Glutamatergic neuron (in vitro differentiated cells): Measurements from ENCODE around the gene NEMP1. TPM values are rescaled to one million over a fixed set of nuclear protein-coding genes. Genes with fewer than 3 reads are reported as not detected.
"Not testable (repeated sequence)": the region's sequence is repeated elsewhere in the genome, so short reads cannot be mapped to it uniquely, and the experiment has no call there.

Experiments used
- DNase-seq: peaks from one replicate; pipeline ENCODE4 v3.0.0; 2022
- H3K27ac Mint-ChIP-seq: one replicate; pipeline ENCODE4 v1.8.0; 2020; ENCODE audit warnings: mild to moderate bottlenecking, mixed read lengths, inconsistent platforms; ENCODE audit not compliant: unreplicated experiment
- H3K27me3 Mint-ChIP-seq: one replicate; pipeline ENCODE4 v1.8.0; 2020; ENCODE audit warnings: mild to moderate bottlenecking, moderate library complexity, mixed read lengths, inconsistent platforms; ENCODE audit not compliant: unreplicated experiment
- H3K36me3 Mint-ChIP-seq: one replicate; pipeline ENCODE4 v1.8.0; 2020; ENCODE audit warnings: mild to moderate bottlenecking, mixed read lengths, inconsistent platforms; ENCODE audit not compliant: unreplicated experiment
- H3K4me1 Mint-ChIP-seq: one replicate; pipeline ENCODE4 v1.8.0; 2020; ENCODE audit warnings: mild to moderate bottlenecking, low read depth, mixed read lengths, inconsistent platforms; ENCODE audit not compliant: unreplicated experiment
- H3K4me3 Mint-ChIP-seq: one replicate; pipeline ENCODE4 v1.8.0; 2020; ENCODE audit warnings: mild to moderate bottlenecking, mixed read lengths, inconsistent platforms; ENCODE audit not compliant: unreplicated experiment
- H3K9me3 Mint-ChIP-seq: one replicate; pipeline ENCODE4 v1.8.0; 2020; ENCODE audit warnings: mild to moderate bottlenecking, moderate library complexity, mixed read lengths, inconsistent platforms; ENCODE audit not compliant: unreplicated experiment
- total RNA-seq: library from RNA; stranded (reverse); fragmentation: NEBNext Ultra II Directional; extraction: Animal tissue kit (Norgen Biotek cat#: 25700); gene quantifications from one replicate; pipeline ENCODE4 v1.2.1, GENCODE V29; 2021; ENCODE audit not compliant: unreplicated experiment
- TF ChIP-seq, protein P1 (sequence below): fragments of 200-600 bp; sonication (generic); IDR thresholded peaks from one replicate; pipeline ENCODE4 v1.5.0; 2021; ENCODE audit not compliant: partially characterized antibody, unreplicated experiment

NEMP1 gene
- total RNA-seq, 1 donor from 2014 or later = 11.5 TPM

DNA sequence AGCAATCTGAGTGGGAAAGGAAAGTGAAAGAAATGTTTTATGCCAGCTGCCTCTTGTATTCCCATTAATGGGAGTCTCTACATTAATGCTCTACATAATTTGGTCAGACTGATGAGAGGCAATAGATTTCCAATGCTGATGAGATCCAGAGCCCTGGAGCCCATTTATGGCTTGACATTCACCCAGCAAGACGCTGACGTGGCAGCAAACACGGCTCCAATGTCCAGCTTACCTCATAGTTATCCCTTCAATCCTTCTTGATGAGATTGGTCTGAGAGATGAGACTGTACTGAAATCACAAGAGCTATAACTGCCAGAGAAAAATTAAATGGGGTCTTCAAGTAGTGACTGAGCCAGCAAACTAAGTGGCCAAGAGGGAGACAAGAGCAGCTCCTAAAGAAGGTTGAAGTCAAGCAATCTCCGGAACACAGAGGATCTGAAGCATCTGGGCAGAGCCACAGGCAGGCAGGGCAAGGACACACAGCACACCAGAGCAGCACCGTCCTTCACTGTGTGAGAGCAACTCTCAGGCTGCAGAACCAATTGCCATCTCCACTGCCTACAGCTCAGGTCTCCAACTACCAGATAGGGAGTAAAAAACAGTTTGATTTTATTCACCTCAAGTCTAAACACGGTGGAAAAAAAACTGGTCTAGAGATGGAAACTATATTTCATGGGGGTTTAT lies 21.4 kb downstream of the NEMP1 start:
- TF ChIP-seq, protein P1, sequence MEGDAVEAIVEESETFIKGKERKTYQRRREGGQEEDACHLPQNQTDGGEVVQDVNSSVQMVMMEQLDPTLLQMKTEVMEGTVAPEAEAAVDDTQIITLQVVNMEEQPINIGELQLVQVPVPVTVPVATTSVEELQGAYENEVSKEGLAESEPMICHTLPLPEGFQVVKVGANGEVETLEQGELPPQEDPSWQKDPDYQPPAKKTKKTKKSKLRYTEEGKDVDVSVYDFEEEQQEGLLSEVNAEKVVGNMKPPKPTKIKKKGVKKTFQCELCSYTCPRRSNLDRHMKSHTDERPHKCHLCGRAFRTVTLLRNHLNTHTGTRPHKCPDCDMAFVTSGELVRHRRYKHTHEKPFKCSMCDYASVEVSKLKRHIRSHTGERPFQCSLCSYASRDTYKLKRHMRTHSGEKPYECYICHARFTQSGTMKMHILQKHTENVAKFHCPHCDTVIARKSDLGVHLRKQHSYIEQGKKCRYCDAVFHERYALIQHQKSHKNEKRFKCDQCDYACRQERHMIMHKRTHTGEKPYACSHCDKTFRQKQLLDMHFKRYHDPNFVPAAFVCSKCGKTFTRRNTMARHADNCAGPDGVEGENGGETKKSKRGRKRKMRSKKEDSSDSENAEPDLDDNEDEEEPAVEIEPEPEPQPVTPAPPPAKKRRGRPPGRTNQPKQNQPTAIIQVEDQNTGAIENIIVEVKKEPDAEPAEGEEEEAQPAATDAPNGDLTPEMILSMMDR = no peak
- H3K9me3 Mint-ChIP-seq = no peaks in the 10 kb centered on the region
- H3K36me3 Mint-ChIP-seq = no peaks in the 10 kb centered on the region
- no peaks in the 10 kb centered on the region for H3K27me3 Mint-ChIP-seq
- no peak for DNase-seq
- no peak overlapping the region for H3K4me3 Mint-ChIP-seq
- H3K4me1 Mint-ChIP-seq = peaks cover 2% of the 10 kb centered on the region
- H3K27ac Mint-ChIP-seq = no peak overlapping the region

DNA sequence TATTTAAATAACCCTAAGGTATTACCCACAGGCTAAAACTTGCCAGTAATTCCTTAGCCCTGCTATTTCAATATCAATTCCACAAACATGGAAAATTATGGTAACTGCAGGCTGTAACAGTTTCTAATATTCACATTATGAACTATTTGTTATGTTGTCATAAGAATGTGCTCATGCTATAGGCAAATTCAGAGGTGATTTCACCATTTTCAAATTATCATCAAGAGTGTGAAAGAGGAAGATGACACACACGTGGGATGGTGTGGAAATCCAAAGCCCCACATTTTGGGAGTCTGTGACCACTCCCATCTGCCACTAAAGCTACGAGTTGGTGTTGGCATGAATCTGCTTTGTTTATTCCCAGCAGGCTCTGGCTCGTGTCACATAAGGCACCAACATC lies 22.8 kb downstream of the NEMP1 start:
- no peak overlapping the region for H3K4me3 Mint-ChIP-seq
- H3K27me3 Mint-ChIP-seq = no peaks in the 10 kb centered on the region
- TF ChIP-seq, protein P1 = no peak
- H3K27ac Mint-ChIP-seq = no peak overlapping the region
- no peaks in the 10 kb centered on the region for H3K36me3 Mint-ChIP-seq
- H3K4me1 Mint-ChIP-seq = peaks cover 2% of the 10 kb centered on the region
- no peak for DNase-seq
- no peaks in the 10 kb centered on the region for H3K9me3 Mint-ChIP-seq

DNA sequence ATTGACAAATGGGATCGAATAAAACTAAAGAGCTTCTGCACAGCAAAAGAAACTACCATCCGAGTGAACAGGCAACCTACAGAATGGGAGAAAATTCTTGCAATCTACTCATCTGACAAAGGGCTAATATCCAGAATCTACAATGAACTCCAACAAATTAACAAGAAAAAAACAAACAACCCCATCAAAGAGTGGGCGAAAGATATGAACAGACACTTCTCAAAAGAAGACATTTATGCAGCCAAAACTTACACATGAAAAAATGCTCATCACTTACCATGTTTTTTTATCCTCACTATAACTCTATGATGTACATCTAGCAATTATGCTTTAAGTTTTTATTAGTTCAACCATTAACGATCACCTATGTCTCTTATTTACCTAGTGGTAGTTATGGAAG lies 24.7 kb downstream of the NEMP1 start:
- H3K4me1 Mint-ChIP-seq, H3K9me3 Mint-ChIP-seq, H3K4me3 Mint-ChIP-seq, H3K27me3 Mint-ChIP-seq, H3K36me3 Mint-ChIP-seq, H3K27ac Mint-ChIP-seq, DNase-seq: not testable (repeated sequence)

DNA sequence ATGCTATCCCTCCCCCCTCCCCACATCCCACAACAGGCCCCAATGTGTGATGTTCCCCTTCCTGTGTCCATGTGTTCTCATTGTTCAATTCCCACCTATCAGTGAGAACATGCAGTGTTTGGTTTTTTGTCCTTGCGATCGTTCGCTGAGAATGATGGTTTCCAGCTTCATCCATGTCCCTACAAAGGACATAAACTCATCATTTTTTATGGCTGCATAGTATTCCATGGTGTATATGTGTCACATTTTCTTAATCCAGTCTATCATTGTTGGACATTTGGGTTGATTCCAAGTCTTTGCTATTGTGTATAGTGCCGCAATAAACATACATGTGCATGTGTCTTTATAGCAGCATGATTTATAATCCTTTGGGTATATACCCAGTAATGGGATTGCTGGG lies 25.4 kb downstream of the NEMP1 start:
- not testable (repeated sequence) for H3K27me3 Mint-ChIP-seq, H3K9me3 Mint-ChIP-seq, H3K27ac Mint-ChIP-seq, H3K36me3 Mint-ChIP-seq, DNase-seq, H3K4me1 Mint-ChIP-seq, H3K4me3 Mint-ChIP-seq

DNA sequence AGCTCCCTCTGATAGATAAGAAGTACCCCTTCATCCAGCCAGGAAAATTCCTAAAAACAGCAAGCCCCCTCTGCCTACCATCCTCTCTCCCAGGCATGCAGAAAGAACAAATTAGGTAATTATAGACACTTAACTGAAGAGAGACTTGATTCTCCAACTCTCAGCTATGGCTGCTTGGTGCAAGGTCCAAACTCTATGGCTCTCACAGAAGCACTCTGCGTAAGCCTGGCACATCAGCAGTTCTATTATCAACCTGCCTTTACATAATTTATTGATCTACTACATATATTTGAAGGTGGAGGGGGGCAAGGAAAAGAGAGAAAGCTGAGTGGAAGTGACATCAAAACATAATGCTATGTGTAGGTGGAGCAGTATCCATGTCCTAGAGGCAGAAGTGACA lies 27.6 kb downstream of the NEMP1 start:
- peaks cover 2% of the 10 kb centered on the region for H3K4me1 Mint-ChIP-seq
- H3K4me3 Mint-ChIP-seq = no peak overlapping the region
- H3K27me3 Mint-ChIP-seq = no peaks in the 10 kb centered on the region
- DNase-seq = no peak
- TF ChIP-seq, protein P1 = no peak
- H3K36me3 Mint-ChIP-seq = no peaks in the 10 kb centered on the region
- no peaks in the 10 kb centered on the region for H3K9me3 Mint-ChIP-seq
- no peak overlapping the region for H3K27ac Mint-ChIP-seq

DNA sequence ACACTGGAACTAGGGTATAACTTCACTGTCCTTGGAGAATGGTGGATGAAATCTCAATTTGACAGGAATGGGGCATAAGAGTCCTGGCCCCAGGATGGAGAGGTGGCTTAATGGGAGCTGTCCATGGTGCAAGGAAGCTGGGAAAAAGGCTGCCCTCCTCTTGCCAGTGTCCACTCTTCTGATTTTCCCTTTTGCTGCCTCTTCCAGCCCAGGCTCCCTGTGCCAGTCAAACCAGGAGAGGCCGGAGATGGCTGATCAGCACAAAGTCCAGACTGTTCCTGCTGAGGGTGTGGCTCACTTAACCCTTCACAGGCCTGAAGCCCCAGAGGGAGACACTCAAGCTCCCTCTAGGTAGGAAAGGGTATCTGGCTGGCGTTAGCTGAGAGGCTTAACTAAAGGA lies 28.7 kb downstream of the NEMP1 start, which contains the start of gene MYO1A:
Gene MYO1A (minus strand): TSS at position 240 of the 400 bp plus-strand sequence. CDS start 1,806 bp downstream, outside the sequence.
- H3K36me3 Mint-ChIP-seq = no peaks in the 10 kb centered on the region
- H3K9me3 Mint-ChIP-seq = no peaks in the 10 kb centered on the region
- H3K27ac Mint-ChIP-seq = no peak within 1 kb of the TSS
- TF ChIP-seq, protein P1 = no peak
- no peaks in the 10 kb centered on the region for H3K27me3 Mint-ChIP-seq
- no peak for DNase-seq
- H3K4me3 Mint-ChIP-seq = no peak within 1 kb of the TSS
- no peaks in the 10 kb centered on the region for H3K4me1 Mint-ChIP-seq
